Endometrium (tissue), 2 donors: ENCODE results near the gene MED15.
"Not testable (repeated sequence)": the region's sequence is repeated elsewhere in the genome, so short reads cannot be mapped to it uniquely, and the experiment has no call there.

Experiments used
- FAIRE-seq: peaks from 2 replicates; lab custom pipeline; 2012; peaks lifted over from hg19 to GRCh38; lab: Jason Lieb, UNC
- donor health status: control.
- donor health status: control.

Gene MED15

DNA sequence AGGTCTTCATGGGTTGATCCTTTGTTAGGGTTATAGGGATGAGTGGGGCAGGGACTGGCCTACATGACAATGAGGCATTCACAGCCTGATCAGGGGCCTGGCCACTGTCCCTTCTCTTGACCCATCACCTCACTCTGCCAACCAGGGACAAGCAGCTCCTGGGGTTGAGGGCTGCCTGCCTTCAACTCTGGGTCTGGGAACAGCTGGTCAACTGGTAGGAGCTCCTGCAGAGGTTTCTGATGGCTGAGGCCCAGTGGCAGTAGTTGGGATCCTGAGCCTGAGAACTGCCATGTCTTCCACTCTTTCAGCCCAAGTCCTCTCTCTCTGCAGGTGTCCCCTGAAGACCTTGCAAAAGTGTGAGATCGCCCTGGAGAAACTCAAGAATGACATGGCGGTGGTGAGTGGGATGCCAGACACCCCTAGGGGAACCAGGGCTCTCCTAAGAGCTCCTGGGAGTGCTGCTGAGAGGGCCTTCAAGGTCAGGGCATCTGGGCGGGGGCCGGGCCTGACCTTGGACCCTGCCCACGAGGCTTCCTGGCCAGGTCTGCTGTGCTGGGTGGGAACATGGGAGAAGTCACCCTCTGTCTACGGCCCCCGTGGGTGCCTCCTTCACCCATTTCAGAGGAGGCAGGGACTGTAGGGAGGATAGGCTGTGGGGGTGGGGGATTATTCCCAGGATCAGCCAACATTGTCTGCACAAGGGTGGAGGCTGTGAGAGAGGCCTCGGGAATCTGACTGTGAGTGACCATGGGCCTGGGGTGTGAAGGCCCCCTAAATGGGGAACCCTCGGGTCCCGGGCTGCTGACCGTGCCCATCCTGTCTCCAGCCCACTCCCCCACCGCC lies 76.8 kb downstream of the MED15 start:
- no peak for FAIRE-seq

DNA sequence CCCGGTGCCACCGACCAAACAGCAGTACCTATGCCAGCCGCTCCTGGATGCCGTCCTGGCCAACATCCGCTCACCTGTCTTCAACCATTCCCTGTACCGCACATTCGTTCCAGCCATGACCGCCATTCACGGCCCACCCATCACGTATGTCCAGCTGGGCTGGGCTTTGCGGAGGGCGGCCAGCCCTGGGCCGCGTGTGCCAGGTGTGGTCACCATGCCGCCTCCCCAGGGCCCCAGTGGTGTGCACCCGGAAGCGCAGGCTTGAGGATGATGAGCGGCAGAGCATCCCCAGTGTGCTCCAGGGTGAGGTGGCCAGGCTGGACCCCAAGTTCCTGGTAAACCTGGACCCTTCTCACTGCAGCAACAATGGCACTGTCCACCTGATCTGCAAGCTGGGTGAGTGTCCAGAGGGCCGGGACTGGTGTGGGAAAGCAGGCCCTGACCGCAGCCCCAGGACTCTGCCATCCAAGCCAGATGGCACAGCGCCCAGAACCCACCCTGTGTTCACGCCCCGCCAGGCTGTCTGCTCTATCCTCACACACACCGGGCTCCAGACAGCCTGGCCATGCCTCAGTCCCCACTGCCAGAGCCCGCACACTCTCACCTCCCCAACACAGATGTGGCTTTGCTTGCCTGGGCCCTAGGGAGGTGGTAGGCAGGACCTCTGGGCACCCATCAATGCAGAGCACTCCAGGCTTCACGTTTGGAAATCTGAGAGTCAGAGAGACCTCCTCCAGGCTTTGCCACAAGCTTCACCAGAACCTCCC lies 77.6 kb downstream of the MED15 start:
- FAIRE-seq, result no peak

DNA sequence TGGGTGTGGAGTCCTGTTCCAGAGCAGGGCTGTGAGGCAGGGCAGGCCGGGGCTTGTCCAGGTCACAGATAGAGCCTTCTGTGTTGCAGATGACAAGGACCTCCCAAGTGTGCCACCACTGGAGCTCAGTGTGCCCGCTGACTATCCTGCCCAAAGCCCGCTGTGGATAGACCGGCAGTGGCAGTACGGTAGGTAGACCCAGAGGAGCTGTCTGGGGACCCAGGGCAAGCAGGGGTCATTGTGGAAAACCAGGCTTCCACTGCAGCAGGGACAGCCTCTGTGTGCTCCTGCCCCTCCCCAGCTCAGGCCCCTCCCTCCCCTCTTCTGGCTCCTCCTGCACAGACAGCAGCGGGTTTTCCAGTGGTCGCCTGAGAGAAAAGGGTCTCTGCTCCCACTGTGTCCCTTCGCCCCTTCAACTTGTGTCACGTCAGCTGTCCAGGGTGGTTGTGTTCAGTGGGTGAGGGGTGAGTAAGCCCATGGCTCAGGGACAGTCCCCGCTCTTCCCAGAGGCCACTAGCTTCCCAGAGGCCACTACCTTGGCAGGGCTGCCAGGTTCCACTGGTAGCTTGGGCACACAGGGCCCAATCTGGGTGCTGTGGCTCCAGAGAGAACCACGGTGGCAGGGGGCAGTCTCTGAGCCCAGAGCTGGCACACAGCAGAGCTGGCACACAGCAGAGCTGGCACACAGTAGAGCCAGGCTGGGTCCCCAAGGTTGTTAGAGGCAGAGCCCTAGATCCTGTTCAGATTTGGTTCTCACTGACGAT lies 78.4 kb downstream of the MED15 start:
- no peak for FAIRE-seq

DNA sequence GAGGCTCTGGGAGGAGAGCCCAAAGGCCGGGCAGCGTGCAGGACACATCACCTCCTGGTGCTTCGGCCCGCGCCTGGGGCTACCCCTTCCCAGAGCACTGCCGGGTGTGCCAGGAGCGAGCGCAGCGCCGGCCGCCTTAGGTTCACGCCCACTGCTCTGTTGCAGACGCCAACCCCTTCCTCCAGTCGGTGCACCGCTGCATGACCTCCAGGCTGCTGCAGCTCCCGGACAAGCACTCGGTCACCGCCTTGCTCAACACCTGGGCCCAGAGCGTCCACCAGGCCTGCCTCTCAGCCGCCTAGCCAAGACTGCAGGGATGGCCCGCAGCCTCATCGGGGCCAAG lies 79.0 kb downstream of the MED15 start:
- FAIRE-seq, result no peak

DNA sequence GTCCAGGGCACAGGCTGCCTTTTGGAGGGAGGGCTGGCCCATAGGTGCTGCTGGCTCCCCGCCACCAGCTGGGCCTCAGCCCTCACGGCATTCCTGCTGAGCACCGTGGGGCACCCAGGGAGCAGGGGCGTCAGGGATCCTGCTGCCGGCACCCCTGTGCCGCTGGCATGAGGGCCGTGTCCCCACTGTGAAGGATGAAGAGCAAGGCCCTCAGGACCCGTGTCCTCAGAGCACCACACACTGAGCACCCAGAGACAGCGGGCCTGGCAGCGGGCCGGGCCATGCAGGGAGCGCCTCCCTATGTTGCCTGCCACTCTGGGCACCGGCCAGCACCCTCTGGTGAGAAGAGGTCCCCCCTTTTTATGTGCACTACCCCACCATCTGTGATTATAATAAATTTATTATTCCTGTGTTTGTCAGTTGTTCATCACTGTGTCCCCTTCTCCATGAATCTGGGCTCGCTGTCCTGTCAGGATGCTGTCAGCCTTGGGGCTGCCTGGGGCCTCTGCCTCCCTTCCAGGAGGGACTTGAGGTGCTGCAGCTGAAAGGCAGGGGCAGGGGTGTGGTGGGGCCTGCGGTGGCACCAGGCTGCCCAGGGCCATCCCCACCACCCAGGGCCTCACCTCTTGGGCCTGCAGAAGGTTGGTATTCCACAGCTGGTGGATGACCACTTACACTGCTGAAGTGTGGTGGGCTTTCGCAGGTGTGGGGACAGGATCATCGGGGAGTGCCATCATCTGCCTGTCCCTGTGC lies 80.0 kb downstream of the MED15 start:
- no peak for FAIRE-seq

DNA sequence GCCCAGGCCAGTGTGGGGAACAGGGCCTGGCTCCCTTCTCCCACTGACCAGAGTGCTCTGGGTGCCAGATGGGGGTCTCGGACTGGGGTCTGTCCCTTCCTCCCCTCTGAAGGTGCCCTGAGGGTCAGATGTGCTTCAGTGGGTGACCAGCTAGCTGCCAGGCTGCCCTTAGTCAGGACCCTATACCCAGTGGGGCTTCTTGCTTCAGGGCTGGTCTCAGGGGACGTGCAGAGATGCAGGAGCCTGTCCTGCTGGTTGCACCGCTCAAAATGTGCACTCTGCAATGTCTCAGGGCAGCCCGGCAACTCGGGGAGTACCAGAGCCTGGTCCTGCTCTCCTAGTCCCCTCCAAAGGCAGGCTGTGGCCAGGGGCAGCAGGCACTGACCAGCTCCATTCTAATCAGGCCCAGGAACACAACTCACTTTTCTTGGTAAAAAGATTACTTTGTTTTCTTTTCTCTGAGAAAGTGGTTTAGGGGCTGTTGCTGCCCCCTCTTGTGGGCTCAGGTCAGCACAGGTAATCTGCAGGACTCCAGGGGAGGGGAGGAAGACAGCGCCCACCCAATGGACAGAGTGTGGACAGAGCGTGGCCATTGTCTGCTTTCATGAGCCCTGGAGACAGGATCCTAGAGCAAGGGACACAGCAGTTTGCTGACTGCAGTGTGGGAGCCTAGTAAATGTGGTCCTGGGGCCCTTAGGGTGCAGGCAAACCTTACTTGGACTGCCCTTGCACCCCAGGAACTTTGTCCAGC lies 80.9 kb downstream of the MED15 start:
- FAIRE-seq, result no peak

DNA sequence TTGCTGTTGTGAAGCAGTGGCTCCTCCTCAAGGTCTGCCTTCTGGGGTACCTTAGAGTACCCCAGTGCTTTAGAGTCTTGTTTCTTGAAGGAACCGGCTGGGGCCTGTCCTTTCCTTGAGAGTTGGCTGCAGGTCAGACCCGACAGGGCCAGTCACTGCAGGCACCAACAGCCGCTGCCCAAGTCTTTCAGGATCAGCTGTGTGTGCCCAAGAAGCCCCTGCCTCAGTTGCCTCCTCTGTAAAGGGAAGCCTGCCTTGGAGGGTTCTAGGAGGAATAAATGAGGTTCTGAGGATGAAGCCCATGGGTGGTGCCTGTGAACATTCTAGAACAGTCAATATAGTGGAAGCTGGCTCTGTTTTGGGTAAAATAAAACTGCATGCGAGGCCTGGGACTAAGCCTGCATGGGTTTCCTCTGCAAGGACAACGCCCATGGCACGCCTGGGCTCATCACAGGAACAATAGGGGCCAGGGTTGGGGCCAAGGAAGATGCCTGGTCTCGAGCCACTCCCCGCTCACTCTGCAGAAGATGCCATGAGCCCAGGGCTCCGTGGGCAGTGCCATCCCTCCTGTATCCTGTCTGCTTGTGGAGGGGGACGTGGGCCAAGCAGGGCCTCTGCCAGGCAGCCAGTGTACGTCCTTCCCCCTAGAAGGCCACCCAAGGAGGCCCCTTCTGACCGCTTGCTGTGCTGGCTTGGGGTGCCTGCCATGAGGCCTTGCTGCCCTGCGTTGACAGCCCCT lies 81.6 kb downstream of the MED15 start:
- no peak for FAIRE-seq

DNA sequence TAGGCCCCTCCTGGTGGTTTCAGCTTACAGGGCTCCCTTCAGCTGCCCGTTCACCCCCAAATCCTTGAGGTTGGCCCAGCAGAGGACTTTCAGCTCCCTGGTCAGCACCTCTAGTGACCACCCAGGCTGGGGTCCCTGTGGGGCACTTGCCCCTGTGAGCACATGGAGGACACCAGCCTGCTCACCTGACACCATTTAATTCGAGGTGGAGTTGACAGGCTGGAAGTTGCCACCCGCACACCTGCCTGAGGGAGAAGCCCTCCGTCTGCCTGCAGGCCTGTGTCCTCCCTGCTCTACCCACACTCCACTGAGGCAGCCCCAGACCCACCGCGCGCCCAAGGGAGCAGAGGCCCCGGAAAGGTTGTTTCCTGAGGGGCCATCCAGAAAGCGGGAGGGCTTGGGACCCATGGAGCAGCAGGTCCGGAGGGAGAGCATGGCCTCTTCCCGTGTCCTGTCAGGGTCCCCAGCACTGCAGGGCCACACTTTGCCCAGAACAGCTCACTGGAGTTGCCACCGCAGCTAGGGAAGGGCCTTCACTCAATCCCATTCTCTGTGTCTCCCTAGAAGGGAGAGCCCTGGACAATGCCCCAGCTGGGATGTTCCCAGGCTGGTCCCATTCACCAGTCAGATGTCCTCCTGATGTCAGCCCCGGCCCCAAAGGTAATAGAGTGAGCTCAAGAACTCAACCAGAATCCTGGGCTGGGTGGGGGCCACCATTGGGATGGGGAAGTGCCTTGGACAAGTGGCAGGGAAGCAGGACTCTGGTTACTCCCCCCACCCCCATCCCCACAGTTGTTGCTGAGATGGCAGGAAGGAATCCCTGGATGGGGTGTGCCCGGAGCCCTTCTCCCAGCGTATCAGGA lies 82.4 kb downstream of the MED15 start:
- no peak for FAIRE-seq

DNA sequence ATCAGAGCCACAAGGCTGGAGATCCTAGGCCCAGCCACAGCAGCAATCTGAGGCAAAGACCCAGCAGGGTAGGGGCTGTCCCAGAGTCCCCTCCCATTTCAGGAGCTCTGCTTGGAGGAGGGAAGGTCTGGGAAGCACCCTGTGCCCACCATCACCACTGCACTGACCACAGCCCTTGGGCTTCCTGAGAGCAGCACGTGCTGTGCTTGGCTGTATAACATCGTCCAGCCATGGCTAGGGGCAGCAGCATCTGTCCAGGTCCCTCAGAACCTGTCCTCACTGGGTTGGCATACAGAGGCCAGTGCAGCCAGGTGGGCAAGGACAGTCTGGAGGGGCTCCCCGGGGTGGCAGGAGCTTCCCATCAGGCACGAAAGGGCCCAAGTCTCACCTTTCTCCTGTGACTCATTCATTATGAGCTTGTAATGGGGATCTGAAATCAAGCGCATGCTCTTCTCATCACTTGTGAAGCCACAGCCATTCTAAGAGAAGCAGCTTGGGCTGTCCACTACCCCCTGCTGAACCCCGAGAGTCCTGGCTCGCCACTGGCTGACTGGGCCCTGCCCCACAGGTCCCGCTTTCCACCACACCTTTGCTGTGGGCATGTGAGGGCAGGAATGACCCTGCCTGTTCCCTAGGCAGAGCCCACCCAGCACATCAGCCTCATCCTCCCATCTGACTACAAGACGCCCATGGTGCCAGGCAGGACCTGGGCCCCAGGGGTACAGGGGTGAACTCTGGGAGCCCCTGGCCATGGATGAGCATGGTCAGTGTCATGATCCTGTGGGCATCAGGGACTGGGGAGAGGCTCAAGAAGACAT lies 83.3 kb downstream of the MED15 start:
- FAIRE-seq, result no peak

DNA sequence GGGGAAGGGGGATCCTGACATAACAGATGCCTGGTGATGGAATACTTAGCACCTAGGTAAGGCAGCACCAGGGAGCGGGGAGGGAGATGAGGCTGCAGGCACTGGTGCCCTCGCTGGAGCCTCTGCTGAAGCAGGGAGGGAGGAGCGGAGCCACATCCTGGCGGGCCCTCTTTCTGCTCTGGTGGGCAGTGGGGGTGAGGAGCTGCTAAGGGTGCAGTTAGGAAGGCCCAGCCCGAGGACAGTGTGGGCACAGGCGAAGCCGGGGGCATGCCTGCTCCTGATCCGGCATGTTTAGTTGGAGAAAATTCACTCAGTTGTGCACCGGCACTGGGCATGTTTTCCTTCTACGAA lies 83.9 kb downstream of the MED15 start:
- FAIRE-seq, result no peak

DNA sequence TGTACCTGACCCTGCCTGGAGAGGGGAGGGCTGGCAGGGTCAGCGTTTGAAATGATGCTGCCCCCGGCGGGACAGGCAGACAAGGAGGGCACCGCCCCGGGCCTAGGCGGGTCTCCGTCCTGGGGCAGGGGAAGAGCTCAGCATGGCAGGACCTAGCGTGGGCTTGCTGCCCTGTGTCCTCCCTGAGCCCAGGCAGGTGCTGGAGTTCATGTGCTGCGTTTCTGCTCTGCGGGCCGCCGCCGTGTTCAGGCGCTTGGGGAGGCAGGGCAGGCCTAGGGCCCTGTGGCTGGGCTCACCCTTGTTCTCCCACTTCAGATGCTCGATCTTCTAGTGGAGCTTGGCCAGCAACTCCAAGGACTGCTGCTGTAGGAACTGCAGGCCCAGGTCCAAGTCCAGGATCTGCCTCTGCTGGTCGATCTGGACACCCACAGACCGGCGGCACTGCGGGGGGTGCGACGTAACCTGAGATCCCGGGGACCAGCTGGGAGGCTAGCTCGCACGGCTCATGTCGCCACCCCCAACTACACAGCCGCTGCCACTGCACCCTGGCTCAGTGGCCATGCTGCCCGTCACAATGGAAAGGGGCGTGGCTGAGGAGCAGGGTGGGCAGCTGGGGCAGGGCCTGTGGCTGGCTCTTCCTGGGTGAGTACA lies 84.4 kb downstream of the MED15 start:
- no peak for FAIRE-seq

DNA sequence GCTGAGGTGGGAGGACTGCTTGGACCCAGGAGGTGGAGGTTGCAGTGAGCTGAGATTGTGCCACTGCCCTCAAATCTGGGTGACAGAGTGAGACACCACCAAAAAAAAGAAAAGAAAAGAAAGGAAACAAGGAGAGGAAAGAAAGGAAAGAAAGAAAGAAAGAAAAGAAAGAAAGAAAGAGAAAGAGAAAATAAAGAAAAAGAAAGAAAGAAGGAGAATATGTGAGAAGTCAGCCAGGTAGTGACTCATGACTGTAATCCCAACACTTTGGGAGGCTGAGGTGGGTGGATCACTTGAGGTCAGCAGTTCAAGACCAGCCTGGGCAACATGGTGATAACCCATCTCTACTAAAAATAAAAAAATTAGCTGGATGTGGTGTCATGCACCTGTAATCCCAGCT lies 86.6 kb downstream of the MED15 start:
- not testable (repeated sequence) for FAIRE-seq

DNA sequence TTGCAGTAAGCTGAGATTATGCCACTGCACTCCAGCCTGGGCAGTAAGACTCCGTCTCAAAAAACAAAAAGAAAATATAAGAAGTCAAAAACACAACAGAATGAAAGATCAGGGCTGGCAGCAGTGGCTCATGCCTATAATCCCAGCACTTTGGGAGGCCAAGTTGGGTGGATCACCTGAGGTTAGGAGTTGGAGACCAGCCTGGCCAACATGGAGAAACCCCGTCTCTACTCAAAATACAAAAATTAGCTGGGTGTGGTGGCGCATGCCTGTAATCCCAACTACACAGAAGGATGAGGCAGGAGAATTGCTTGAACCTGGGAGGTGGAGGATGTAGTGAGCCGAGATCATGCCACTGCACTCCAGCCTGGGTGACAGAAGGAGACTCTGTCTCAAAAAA lies 87.1 kb downstream of the MED15 start:
- not testable (repeated sequence) for FAIRE-seq

DNA sequence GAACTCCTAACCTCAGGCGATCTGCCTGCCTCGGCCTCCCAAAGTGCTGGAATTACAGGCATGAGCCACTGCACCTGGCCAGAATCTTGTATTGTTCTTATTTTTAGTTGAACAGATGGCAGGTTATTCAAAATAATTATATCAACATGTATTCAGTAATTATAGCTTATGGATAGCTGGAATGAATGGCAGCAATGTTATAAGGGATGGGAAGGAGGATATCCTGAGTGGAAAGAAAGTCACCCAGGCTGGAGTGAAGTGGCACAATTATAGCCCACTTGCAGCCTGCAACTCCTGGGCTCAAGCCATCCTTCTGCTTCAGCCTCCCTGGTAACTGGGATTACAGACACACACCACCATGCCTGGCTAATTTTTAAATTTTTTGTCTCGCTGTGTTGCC lies 88.1 kb downstream of the MED15 start:
- FAIRE-seq, result no peak

DNA sequence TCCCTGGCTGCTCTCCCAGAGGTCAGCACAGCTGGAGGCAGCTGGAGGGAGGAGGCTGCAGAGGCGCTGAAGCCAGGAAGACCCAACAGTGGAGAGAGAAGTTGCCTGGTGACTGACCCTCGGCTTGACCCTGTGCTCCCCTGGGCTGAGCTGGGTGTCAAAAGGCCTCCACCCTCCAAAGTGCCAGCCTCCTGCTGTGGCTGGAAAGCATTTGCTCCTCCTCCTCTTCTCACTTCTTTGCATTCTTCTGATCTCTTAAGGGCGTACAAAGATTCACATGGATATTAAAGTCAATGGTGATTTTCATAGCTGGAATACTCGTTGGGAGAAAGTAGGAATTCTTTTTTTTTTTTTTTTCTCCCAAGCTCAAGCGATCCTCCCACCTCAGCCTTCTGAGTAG lies 91.7 kb downstream of the MED15 start:
- no peak for FAIRE-seq

DNA sequence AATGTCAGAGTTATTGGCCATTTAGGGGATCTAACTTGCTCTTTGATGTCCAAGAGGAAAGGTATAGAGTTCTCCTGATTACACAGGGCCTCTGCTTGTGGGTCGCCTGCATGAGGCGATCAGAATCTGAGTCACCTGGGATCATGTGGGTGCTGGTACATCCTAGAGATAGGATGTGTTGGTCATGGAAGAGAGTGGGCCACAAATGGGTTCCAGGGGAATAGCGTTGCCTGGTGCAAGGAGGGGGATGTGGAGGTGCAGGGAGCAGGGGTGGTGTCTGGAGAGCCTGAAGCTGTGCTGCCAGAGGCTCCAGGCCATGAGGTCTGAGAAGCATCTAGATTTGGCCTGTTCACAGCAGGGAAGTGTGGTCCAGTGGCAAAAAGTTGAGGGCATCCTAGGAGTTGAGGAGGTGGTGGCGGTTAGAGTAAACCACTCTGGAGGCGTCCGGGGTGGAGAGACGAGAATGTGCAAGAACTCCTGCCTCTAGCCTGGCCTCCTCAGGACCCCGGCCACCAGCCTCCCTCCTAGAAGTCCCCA lies 92.8 kb downstream of the MED15 start:
- no peak for FAIRE-seq

DNA sequence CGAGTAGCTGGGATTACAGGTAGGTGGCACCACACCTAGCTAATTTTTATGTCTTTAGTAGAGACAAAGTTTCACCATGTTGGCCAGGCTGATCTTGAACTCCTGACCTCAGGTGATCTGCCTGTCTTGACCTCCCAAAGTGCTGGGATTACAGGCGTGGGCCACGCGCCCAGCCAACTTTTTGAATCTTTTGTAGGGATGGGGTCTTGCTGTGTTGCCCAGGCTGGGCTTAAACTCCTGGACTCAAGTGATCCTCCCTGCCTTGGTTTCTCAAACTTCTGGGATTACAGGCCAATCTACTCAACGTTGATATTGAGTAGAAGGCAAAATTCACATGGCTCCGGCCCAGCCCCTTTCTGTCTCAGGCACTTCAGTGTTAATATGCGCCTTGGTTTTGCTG lies 93.9 kb downstream of the MED15 start:
- FAIRE-seq, result no peak

DNA sequence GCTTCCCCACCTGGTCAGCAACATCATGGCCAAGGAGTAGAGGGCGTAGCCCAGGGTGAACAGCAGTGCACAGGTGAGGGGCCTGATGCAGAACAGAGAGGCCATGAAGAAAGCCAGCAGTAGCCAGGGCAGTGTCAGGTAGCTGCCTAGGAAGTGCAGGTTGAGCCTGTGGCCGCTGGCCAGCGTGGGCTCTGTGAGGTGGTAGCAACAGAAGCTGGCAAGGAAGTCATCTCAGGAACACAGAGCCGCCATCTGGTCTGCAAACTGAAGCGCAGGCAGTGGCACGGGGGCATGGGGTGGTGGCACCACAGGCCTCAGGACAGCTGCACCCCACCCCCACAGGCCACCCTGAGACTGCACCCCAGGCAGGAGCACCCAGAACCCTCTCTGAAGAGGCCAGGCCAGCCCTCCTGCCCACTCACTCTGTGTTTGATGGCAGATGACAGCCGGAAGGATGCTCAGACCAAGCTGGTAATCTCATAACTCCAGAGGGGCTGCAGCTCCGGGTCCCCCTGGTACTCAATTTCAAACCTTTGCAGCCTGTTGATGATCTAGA lies 95.3 kb downstream of the MED15 start:
- no peak for FAIRE-seq
